ENCODE results near the gene MUS81. TPM values are rescaled to one million over a fixed set of nuclear protein-coding genes. Genes with fewer than 3 reads are reported as not detected.

Gene MUS81
- total and polyA plus RNA-seq, 10 of the 15 experiments (the other 5 are each of a cell fraction or from before 2014, with no cell fraction given), result 11.8 to 76.1 (median 48.4) TPM

- TF ChIP-seq, protein P1, sequence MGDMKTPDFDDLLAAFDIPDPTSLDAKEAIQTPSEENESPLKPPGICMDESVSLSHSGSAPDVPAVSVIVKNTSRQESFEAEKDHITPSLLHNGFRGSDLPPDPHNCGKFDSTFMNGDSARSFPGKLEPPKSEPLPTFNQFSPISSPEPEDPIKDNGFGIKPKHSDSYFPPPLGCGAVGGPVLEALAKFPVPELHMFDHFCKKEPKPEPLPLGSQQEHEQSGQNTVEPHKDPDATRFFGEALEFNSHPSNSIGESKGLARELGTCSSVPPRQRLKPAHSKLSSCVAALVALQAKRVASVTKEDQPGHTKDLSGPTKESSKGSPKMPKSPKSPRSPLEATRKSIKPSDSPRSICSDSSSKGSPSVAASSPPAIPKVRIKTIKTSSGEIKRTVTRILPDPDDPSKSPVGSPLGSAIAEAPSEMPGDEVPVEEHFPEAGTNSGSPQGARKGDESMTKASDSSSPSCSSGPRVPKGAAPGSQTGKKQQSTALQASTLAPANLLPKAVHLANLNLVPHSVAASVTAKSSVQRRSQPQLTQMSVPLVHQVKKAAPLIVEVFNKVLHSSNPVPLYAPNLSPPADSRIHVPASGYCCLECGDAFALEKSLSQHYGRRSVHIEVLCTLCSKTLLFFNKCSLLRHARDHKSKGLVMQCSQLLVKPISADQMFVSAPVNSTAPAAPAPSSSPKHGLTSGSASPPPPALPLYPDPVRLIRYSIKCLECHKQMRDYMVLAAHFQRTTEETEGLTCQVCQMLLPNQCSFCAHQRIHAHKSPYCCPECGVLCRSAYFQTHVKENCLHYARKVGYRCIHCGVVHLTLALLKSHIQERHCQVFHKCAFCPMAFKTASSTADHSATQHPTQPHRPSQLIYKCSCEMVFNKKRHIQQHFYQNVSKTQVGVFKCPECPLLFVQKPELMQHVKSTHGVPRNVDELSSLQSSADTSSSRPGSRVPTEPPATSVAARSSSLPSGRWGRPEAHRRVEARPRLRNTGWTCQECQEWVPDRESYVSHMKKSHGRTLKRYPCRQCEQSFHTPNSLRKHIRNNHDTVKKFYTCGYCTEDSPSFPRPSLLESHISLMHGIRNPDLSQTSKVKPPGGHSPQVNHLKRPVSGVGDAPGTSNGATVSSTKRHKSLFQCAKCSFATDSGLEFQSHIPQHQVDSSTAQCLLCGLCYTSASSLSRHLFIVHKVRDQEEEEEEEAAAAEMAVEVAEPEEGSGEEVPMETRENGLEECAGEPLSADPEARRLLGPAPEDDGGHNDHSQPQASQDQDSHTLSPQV (IDR thresholded peaks at IDR 0.05), result no peak
- TF ChIP-seq, protein P2, sequence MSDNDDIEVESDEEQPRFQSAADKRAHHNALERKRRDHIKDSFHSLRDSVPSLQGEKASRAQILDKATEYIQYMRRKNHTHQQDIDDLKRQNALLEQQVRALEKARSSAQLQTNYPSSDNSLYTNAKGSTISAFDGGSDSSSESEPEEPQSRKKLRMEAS (IDR thresholded peaks at IDR 0.05; ENCODE audit: low read depth, low read length), result peak; percentile 63; the same call in 1 of the 2 replicates
- TF ChIP-seq ZNF207 (IDR thresholded peaks at IDR 0.05; ENCODE audit: borderline replicate concordance) (peak; percentile 84; the same call in 1 of the 2 replicates), POLR2AphosphoS5 (IDR thresholded peaks at IDR 0.05; ENCODE audit: low read length) (peak; percentile 92), HDAC6 (IDR thresholded peaks at IDR 0.05; ENCODE audit: unreplicated experiment) (no peak), CBFB (IDR thresholded peaks at IDR 0.05; ENCODE audit: low read depth) (peak; percentile 24; the same call in 1 of the 2 replicates), HDGF (IDR thresholded peaks at IDR 0.05) (peak; percentile 63; the same call in 1 of the 2 replicates)
Measured at GRCh38 chr11:65856689-65857499, 3.3 kb upstream of the MUS81 start (continued).
